Stimulated activated naive CD4-positive, alpha-beta T cell (primary cell): ENCODE measurements around the gene DRD3.

Experiments
- DNase-seq, 6 experiments: peaks; one replicate each; lab custom pipeline; 2025; lab: John Stamatoyannopoulos, UW

Gene DRD3

DNA sequence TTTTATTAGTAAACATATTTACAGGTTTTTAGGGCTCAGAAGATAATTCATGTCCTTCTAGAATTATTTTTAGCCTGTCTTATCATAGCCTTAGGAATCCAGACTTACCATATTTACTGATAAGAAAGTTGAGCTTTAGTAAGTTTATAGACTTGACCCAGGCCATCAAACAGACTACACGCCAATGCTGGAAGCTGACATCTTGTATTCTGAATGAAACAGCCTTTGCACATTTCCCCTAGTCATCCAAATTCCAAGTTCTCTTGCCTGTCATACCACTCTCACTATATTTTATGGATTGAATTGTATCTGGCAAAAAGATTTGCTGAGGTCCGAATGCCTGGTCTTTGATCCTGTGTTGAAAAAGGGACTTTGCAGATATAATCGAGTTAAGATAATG, 58.6 kb downstream of the DRD3 start:
- no peak for DNase-seq

DNA sequence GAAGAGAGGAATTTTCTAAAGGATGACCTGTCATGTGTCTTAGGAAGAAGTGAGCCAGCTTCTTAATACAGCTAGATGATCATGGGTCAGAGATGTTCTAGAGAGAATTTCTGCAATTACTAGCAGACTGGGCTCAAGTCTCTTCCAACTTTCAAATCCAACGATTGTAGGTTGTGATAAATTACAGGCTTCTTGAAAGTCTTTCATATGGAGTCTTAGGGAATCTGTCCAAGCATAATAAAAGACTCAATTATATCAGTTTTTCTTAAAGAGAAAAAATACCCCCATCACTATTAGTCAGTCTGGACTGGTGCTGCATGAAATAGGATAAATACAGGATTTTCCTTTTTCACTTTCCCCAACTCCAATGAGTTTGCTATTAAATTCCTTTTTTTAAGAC, 59.1 kb downstream of the DRD3 start:
- DNase-seq: no peak

DNA sequence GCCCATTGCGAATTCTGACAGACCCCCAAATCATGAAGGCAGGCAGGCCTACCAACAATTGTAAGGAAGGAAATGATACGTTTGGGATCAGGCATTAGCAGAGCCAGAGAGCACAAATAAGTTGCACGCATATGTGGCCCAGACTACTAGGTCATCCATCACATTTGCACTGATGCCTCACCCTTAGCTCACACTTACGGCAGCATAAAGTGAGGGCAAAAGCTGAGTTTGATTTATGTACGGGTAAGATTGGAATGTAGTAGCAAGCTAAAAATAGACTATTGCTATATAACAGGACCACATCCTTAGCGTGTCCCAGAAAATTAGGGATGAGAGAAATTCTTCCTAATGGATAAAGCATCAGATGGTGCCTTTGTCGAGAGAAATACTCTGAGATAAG, 63.7 kb downstream of the DRD3 start:
- DNase-seq: no peak

DNA sequence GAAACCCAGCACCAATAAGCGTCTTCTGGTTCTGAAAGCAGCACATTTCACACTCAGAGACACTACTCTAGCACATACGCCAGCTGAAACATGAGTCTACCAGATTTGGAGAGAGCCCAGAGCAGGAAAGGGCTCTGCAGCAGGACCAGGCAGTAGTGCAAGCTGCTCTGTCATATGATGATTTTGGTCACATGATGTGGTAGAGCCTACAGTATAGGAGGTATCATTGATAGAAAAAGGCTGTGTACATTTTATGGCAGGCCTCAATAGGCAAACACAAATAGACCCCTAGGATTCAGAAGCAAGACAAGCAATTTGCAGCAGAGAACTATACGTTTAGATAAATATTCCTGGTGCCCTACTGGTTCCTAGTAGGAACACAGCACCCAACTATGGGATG, 64.1 kb downstream of the DRD3 start:
- no peak for DNase-seq

DNA sequence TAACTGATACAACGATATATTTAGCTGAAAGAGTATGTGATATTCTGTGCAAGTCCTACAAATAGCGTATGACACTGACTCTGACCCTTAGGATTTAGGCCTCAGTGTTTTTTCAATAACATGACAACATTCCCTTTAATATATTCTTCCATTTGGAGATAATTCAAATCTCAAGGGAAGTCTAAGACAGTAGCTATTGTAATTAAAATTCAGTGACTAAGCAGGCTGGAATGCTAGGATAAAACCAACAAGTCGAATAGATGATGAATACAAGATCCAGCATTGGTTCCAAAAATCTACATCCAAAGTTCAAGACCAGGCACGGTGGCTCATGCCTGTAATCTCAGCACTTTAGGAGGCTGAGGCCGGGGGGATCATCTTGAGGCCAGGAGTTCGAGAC, 66.2 kb downstream of the DRD3 start:
- no peak for DNase-seq

DNA sequence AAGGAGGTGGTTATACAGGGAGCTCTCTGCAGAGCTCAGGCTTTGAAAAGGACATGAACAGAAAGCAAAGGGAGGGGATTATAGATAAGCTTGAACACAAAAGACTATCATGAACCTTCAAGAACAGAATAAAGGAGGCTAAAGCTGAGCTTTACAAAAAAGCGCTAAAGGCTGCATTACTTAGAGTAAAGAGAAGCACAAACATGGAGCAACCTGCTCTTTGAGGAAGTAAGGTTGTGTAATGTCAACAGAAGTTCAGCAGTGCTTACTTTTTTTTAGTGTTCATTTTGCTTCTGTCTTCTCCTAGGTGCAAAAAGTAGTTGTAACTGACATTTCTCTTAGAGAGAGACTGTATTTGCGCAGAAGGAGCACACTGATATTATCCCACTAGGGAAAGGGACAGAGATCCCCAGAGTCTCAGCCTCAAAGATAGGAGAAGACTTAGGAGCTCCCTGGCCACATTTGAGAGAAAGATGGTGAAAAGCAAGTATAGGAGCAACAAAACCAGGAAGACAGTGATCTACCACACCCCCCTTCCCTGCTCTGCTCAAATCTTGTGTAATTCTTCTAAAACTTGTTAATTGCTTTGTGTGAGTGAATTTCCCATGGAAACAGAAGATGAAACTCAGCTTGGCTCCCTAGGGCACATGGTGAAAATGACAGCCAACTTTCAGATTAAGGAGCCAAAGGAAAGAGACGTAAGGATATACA, 67.6 kb downstream of the DRD3 start:
- no peak for DNase-seq

DNA sequence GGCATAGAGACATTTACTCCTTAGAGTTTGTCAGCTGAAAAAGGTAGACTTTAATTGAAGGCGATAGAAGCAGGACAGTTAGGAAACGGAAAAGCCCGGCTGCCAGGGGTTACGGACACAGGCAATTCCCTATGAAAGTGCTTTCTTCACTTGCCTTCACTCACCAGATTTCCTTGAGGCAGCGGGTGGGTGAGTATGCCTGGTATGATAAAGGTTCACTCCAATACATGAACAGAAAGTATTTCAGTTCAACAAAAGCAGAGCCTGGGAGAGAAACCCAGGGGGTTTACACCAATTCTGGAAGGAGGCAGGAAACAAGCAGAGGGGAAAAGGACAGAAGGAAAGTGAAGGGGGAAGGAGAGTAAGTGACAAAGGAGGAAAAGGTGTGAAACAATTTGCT, 68.4 kb downstream of the DRD3 start:
- no peak for DNase-seq

DNA sequence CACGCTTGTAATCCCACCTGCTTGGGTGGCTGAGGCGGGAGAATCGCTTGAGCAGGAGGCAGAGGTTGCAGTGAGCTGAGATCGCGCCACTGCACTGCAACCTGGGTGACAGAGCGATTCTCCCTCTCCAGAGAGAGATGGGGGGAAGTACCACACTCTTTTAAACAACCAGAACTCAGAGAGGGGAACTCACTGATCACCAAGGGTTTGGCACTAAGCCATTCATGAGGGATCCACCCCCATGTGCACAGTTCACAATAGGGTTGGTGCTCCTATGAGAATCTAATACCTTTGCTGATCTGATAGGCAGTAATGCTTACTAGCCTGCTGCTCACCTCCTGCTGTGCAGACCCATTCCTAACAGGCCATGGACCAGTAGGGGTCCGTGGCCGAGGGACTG, 70.7 kb downstream of the DRD3 start:
- no peak for DNase-seq

DNA sequence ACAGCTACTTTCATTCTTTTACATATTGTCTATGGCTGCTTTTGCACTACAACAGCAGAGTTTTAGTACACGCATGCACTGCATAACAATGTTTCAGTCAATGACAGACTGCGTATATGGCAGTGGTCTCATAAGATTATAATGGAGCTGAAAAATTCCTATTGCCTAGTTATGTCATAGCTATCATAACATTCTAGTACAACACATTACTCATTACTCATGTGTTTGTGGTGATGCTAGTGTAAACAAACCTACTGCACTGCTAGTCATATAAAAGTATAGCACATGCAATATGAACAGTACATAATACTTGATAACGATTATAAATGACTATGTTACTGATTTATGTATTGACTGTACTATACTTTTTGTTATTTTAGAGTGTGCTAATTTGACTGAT, 74.4 kb downstream of the DRD3 start:
- no peak for DNase-seq

DNA sequence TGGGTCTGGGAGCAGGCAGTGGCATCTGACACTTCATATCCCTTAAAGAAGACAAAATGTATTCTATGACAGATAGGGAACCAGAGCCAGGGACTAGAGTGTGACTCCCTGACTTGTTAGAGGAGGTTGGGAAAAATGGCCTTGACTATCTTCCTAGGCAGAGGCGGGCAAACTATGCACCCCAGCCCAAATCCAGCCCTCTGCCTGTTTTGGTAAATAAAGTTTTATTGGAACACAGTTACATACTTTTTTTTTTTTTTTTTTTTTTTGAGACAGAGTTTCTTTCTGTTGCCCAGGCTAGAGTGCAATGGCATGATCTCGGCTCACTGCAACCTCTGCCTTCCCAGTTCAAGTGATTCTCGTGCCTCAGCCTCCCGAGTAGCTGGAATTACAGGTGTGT, 75.0 kb downstream of the DRD3 start:
- DNase-seq: no peak

DNA sequence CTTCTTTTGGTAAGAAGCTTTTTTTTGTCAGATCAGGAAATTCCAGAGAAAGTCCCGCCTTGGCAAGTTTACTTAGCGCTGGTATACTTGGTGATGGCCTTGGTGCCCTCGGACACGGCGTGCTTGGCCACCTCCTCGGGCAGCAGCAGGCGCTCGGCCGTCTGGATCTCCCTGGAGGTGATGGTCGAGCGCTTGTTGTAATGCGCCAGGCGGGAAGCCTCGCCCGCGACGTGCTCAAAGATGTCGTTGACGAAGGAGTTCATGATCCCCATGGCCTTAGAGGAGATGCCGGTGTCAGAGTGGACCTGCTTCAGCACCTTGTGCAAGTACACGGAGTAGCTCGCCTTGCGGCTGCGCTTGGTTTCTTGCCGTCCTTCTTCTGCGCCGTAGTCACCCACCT, 75.7 kb downstream of the DRD3 start:
- DNase-seq: no peak

DNA sequence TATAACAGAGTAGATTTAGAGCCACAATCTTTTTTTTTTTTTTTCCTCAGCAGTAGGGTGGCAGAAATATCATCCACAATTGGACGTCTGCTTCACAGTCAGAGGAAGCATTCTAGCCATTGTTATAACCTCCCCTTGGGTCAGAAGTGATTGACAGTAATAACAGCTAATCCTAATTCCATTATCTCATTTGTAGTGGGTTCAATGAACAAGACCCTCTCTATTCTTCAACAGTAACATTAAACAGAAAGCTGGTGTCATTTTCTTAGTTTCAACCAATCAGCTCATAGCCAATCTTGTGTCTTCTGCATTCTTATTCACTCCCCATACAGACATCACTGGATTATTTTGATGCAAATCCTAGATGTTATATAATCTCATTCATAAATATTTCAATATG, 77.8 kb downstream of the DRD3 start:
- no peak for DNase-seq

DNA sequence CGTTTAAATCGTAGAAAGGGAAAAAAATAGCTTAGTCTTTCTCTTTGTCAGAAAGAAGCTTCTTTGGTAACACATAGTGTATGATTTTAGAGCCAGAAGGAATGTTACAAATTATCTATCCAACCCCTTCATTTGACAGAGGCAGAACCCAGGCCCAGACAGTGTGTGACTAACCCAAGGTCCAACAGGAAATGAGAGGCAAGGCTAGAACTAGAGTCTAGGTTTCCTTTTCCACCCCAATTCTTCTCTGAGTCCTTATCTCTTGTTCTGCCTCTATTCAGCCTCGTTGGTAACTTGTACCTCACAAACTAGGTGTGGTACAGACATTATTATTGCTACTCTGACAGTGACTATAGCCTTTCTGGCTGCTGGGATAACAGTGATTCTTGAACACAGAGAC, 83.1 kb downstream of the DRD3 start:
- DNase-seq: no peak

DNA sequence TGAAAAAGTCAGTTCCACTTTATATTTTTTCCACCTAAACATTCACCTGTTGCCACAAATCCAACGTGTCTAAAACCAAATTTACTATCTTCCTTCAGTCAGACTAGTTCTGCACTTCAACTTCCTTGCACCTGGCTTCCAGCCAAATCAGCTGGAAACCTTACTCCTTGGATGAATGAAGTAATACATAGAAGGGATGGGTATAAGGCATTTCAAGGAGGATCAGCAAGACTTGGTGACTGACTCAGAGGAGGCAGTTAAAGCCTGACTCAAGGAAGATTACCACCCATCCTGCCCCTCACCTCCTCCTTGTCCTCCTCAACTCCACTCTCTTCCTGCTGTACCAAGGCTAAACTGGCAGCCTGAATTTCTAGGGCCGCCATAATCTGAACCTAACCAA, 85.3 kb downstream of the DRD3 start:
- DNase-seq: no peak

DNA sequence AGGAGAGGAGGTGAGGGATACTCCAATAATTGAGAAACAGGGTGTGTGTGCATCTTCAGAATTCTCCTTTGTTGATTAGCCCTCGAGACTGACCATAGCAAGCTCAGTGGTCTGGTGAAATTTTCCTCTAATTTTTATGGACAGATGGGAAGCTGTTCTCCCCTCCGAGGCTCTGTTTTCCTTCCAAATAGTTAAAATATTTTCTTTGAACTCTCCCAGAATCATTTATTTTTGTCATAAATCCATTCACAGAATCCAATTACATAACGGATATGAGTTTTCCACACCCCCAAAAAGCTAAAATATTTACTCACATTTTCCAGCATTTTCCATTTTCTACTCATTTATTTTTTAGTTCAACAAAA, 85.9 kb downstream of the DRD3 start:
- DNase-seq: no peak

DNA sequence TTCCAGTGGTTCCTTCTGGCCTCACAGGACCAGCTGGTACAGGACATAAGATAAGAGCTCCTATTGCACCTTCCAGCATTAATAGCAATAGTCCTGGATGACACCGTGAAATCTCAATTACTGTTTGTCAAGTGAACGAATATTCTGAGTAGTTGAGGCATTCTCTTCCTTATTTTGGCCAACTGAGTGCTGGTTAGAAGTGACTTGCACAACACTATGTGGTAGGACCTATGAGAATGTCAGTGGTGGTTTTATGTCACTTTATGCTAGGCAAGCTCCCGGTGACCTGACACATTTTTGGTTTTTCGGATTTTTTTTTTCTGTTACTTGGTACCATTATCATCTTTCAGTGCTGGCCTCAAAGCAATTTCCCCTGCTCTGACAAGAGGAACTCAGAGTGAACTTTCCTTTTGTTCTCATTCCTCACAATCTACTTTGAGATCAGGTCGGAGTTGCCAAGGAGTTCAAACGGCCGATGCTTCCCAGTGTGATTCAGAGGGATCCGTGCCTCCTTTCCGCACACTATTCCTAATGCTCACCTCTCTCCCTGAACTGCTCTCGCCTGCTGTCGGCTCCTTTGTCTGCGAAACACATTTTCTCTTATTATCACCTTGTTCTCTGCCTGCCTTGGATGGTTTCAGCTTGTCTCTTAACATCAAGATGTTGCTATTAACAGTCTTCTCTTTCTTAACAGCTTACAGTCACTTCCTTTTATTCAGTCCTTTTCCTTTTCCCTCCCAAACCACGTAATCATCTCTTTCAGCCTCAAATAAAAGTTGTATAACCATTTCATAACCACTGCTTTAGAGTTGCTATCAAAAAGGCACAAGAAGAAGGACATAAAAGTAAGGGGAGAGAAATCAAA, 86.5 kb downstream of the DRD3 start:
- no peak for DNase-seq

DNA sequence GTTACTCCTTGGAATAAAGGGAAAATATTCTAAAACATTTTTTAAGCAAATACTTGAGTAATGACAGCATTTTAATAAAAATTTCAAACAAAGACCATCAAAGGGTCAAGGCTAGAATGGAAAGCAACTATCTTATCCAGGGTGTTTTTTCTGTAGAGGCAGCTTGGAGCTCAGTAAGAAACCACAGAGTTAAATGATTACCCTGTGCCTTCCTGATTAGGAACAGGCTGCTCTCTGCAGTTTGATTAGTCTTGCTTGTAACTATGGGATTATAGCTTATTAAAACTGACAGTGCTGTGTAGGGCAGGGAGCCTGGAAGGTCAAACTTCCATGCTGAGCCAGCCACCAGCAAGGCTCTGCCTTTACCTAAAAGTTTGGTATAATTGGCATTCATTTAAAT, 89.2 kb downstream of the DRD3 start:
- no peak for DNase-seq

DNA sequence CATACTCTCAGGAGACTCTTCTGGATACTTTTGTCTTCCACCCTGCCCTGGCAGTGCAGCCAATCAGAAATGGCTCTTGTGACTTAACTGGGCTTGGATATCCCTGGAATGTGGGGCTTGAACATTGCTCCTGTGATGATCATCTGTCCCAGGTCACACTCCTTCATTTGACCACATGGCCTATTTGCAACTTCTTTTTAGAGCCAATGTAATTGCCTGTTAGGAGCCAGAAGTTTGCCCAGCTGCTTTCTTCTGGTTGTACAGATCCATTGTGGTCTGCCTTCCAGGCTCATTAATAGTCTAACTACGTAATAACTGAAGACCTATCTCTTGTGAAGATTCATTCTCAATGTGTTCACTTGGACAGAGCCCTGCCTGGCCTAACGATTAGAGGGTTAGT, 92.5 kb downstream of the DRD3 start:
- DNase-seq: no peak

DNA sequence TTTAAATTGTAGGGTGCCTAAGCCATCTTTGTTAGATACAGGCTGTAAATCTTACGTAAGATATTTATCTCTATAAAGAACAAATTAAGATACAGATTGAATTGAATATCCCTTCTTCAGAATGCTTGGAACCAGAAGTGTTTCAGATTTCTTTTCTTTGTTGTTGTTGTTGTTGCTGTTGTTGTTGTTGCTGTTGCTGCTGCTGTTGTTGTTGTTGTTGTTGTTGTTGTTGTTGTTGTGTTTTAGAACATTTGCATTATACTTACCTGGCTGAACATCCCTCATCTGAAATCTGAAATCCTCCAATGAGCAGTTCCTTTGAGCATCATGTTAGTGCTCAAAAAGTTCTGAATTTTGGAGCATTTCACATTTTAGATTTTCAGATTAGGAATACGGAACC, 95.7 kb downstream of the DRD3 start:
- DNase-seq: no peak

DNA sequence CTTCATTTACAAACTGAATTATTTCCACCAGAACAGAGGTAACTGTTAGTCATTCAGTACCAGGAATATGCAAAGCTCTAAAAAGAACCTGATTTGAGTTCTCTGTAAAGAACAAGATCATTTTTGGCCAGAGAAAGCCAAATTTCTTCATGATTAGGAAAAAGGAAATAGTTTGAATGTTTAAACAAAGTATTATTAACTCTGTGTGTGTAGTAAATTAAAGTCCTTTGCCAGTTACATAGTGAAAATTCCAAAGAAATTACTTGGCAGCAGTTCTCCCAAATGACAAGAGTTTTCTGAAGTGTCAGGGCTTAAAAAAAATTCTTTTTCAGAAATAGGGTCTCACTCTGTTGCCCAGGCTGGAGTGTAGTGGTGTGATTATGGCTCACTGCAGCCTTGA, 97.8 kb downstream of the DRD3 start:
- DNase-seq: no peak

DNA sequence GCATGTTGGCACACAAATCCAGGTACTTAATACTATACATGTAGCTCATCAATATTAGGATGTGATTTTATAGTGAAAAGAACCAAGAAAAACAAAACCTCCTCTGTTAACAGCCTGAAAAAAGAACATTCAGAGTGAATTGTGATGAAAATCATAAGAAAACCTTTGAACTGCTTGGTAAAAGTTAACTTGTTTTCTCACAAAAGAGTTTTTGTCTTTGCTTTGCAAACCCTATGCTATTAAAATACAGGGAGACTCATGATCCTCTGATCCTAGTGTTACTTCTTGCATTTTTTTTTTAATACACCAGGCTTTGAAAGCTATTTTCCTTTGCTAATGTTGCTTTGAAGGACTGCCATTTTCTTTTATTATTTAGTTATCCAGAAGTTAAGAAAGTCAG, 98.7 kb downstream of the DRD3 start:
- DNase-seq: no peak

DNA sequence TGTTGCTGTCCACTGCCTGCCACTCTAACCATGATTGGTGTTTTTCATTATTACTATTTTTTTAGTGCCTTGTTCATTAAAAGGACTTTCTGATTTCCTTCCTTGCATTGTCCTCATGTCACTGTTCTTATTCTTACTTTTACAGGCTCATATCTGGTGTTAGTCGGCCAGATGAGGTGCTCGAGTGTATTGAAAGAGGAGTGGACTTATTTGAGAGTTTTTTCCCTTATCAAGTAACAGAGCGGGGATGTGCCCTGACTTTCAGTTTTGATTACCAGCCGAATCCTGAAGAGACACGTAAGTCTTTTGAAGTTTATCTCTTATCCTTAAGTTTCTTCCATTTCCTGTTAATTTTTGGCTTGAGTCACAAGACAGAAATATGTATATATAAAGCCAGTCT, 99.1 kb downstream of the DRD3 start:
- no peak for DNase-seq

DNA sequence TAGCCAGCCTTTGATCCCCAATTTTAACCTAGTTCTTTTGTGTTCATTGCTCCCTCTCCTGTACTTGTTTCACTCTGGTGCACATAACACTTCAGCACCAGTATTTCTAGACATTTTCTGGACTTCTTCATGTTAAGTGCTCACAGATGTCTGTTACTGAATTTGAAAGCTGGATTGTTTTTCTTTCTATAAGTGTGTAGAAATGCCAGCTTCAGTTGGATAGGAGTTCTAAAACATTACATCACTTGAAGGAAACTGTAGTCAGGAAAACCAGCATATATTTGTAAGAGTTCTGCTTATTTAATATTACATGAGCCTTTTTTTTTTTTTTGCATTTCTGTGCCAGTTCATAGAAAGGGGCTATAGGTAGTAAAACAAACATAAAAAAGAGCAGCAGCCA, 100.7 kb downstream of the DRD3 start:
- no peak for DNase-seq
